Nephron (organoid): ENCODE measurements around the gene LRRC74B.

ENCODE experiments used
- H3K27ac Mint-ChIP-seq, 3 experiments: 2 replicates each; pipeline ENCODE4 v1.8.0; 2020; ENCODE audit warnings: mixed read lengths in 3 of 3, mild to moderate bottlenecking in 2 of 3, moderate library complexity in 1 of 3
- H3K27me3 Mint-ChIP-seq: 2 replicates; pipeline ENCODE4 v1.8.0; 2021; ENCODE audit warnings: low read depth, mild to moderate bottlenecking, moderate library complexity, mixed read lengths
- H3K36me3 Mint-ChIP-seq: 2 replicates; pipeline ENCODE4 v1.8.0; 2020; ENCODE audit warnings: low read depth, mixed read lengths
- H3K4me1 Mint-ChIP-seq: 2 replicates; pipeline ENCODE4 v1.8.0; 2020; ENCODE audit warnings: mixed read lengths
- H3K4me3 Mint-ChIP-seq, 3 experiments: 2 replicates each; pipeline ENCODE4 v1.8.0; 2020; ENCODE audit warnings: mild to moderate bottlenecking in 3 of 3, mixed read lengths in 3 of 3, moderate library complexity in 2 of 3
- H3K9me3 Mint-ChIP-seq: 2 replicates; pipeline ENCODE4 v1.8.0; 2020; ENCODE audit warnings: mixed read lengths
- CTCF ChIP-seq, 3 experiments: fragments of 200-600 bp; sonication (generic); IDR thresholded peaks; one replicate each; pipeline ENCODE4 v1.5.0; 2021; ENCODE audit warnings: antibody characterized with exemption in 3 of 3; ENCODE audit not compliant: unreplicated experiment in 3 of 3

The LRRC74B gene

GRCh38 chr22:21018314-21018713 is 27.4 kb upstream of the LRRC74B start:
- Mint-ChIP-seq H3K36me3 (no peaks in the 10 kb centered on the region), H3K9me3 (no peaks in the 10 kb centered on the region), H3K4me3 (no peak overlapping the region), H3K27me3 (peaks cover 3% of the 10 kb centered on the region), H3K4me1 (peaks cover 37% of the 10 kb centered on the region), H3K27ac (peak overlapping the region in 1 of 3 experiments; percentile 77)
- TF ChIP-seq CTCF (IDR thresholded peaks at IDR 0.05; ENCODE audit: unreplicated experiment in 3 of 3) = no peak

GRCh38 chr22:21020802-21021429 is 24.8 kb upstream of the LRRC74B start:
- H3K27me3 Mint-ChIP-seq = peaks cover 3% of the 10 kb centered on the region
- H3K4me3 Mint-ChIP-seq = no peak overlapping the region
- no peaks in the 10 kb centered on the region for H3K9me3 Mint-ChIP-seq
- TF ChIP-seq CTCF (IDR thresholded peaks at IDR 0.05; ENCODE audit: unreplicated experiment in 3 of 3) = peak in 1 of 3 experiments; percentile 23
- H3K4me1 Mint-ChIP-seq = peaks cover 13% of the 10 kb centered on the region
- H3K36me3 Mint-ChIP-seq = no peaks in the 10 kb centered on the region
- peak overlapping the region in 1 of 3 experiments; percentile 26 for H3K27ac Mint-ChIP-seq

GRCh38 chr22:21022507-21022906 is 23.2 kb upstream of the LRRC74B start:
- Mint-ChIP-seq H3K36me3 (no peaks in the 10 kb centered on the region), H3K27ac (no peak overlapping the region), H3K4me1 (peaks cover 7% of the 10 kb centered on the region), H3K4me3 (no peak overlapping the region), H3K9me3 (no peaks in the 10 kb centered on the region), H3K27me3 (peaks cover 6% of the 10 kb centered on the region)
- no peak for TF ChIP-seq CTCF (IDR thresholded peaks at IDR 0.05; ENCODE audit: unreplicated experiment in 3 of 3)

- Mint-ChIP-seq H3K9me3 (no peaks in the 10 kb centered on the region), H3K4me3 (no peak overlapping the region), H3K36me3 (no peaks in the 10 kb centered on the region), H3K4me1 (peaks cover 7% of the 10 kb centered on the region), H3K27ac (no peak overlapping the region), H3K27me3 (peaks cover 6% of the 10 kb centered on the region)
- no peak for TF ChIP-seq CTCF (IDR thresholded peaks at IDR 0.05; ENCODE audit: unreplicated experiment in 3 of 3)
Observed at GRCh38 chr22:21022955-21023614, 22.7 kb upstream of the LRRC74B start.

- H3K27me3 Mint-ChIP-seq = peaks cover 12% of the 10 kb centered on the region
- no peaks in the 10 kb centered on the region for H3K9me3 Mint-ChIP-seq
- H3K36me3 Mint-ChIP-seq = no peaks in the 10 kb centered on the region
- no peak for TF ChIP-seq CTCF (IDR thresholded peaks at IDR 0.05; ENCODE audit: unreplicated experiment in 3 of 3)
- H3K4me1 Mint-ChIP-seq = peaks cover 17% of the 10 kb centered on the region
- no peak overlapping the region for H3K27ac Mint-ChIP-seq
- H3K4me3 Mint-ChIP-seq = no peak overlapping the region
Observed at GRCh38 chr22:21025266-21025665, 20.5 kb upstream of the LRRC74B start.
